Measurements from ENCODE around the gene BRK1.
"Not testable (repeated sequence)": the region's sequence is repeated elsewhere in the genome, so short reads cannot be mapped to it uniquely, and the experiment has no call there.

BRK1 gene

DNA sequence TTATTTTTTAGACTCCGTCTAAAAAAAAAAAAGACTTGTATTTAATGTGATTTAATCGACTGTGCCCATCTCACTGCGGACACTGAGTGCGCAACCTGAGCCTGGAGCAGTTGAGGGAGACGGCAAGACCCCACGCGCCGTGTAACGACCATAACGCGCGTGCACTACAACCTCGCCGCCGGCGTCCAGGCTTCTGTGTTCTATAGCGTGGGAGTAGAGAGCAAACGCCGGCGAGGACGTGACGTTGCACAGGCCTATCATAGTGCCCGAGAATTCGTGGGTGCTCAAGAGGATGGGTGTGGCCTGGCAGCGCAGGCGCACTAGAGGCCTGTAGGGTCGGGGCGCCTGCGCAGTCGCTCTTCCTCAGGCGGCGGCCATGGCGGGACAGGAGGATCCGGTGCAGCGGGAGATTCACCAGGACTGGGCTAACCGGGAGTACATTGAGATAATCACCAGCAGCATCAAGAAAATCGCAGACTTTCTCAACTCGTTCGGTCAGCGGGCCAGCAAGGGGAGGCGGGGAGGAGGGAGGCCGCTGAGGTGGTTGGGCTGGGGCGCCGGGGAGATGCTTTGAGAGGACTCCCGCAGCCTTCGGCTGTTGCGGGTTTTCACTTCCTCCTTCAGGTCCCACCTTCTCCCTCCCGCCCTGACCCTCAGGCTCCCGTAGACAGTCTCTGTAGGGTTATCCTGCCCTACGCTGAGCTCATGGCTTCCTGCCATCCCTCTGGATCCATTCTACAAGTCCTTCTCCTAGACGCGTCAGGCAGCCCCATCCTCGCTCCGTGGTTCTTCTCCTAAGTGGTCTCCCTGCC, at the start of gene BRK1:
Gene BRK1 (plus strand): TSS at position 350 of the 812 bp plus-strand sequence. CDS start 27 bp downstream, at position 377.
- DNase-seq = peak; percentile 94

- not testable (repeated sequence) for DNase-seq
These were observed 45.4 kb upstream of the BRK1 start for GRCh38 chr3:10070077-10070476.

GRCh38 chr3:10074666-10075065, 40.8 kb upstream of the BRK1 start:
- DNase-seq = no peak

DNA sequence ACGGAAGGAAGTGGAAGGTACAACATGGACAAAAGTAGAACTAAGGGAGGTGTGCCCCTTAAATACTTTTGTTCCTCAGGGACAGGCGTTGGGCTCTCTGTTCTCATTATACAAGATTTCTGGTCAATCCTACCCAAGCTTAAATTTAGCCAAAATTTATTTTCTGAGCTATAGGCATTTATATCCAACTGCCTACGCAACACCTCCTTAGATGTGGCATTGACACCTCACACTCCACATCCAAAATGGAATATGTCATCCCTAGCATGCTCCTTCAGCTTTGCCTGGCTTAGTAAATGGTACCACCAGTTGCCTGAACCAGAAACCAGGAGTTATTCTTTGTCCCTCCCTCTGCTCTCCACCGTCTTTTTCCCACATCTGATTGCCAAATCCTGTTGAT, 33.6 kb upstream of the BRK1 start:
- no peak for DNase-seq

DNA sequence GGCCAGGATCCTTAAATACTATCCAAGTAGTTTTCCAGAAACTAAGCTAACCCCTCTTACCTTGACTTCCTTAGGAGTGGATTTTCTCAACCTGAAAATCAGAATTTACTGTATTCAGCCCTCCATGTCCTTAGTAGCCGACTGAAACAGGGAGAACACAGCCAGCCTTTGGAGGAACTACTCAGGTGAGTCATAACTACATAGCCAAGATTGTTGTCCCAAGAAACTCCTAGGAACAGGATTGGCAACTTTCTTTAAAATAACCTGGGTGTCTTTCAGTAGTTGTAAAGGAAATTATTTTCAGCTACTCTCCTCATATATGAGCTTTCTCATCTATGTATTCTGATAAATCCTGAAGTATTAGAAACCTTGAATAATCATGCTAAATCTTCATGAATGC, 29.7 kb upstream of the BRK1 start:
- DNase-seq = no peak

- no peak for DNase-seq
These were observed 27.2 kb upstream of the BRK1 start for GRCh38 chr3:10088256-10088655.

- no peak for DNase-seq
These were observed 25.3 kb upstream of the BRK1 start for GRCh38 chr3:10090179-10090578.

DNA sequence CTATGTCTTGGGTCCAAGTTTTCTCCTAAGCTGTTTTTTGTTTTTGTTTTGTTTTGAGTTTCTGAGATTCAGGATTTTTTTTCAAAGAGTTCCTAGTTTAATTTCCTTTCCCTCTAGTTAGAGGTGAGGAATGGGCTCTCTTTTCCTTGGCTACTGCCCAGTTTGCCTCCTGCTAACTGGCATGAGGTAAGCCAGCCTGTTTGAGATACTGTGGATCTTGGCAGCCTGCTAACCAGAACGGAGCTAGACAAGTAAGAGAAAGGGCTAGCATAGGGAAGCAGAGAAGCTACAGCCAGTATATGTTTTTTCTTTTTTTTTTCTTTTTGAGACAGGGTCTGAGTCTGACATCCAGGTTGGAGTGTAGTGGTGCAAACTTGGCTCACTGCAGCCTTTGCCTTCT, 24.7 kb upstream of the BRK1 start:
- not testable (repeated sequence) for DNase-seq

- not testable (repeated sequence) for DNase-seq
These were observed 24.1 kb upstream of the BRK1 start for GRCh38 chr3:10091387-10091786.

DNA sequence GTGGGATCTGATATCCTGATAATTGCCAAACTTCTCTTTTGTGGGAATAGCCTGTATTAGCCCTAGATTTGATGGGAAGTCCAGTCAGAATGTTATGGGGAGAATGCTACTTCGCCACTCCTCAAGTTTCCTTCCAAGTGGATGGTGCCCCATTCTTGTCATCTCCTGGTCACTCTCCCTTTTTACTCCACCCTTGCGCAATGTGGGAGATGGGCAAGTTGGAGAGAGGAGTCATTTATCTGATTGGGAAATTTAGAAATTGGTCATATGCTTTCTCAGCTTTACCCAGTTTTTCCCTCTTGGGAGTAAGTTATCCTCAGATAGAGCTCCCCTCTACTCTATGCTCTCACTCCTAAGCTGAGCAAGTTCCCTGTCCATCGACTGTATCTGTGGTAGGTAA, 21.8 kb upstream of the BRK1 start:
- no peak for DNase-seq

DNA sequence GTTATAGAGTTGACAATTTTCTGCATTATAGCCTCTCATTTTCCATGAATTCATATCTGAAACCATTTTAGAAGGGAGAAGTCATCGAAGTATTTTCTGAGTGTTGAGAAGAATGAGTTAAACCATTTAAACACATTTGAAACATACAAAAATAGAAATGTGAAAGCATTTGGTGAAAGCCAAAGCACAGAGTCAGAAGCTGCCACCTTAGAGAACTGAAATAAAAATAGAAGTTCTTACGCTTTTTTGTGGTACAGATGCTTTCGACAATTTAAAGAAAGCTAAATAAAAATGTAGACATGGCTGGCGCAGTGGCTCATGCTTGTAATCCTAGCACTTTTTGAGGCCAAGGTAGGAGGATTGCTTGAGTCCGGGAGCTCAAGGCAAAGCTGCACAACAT, 16.4 kb upstream of the BRK1 start:
- no peak for DNase-seq

DNA sequence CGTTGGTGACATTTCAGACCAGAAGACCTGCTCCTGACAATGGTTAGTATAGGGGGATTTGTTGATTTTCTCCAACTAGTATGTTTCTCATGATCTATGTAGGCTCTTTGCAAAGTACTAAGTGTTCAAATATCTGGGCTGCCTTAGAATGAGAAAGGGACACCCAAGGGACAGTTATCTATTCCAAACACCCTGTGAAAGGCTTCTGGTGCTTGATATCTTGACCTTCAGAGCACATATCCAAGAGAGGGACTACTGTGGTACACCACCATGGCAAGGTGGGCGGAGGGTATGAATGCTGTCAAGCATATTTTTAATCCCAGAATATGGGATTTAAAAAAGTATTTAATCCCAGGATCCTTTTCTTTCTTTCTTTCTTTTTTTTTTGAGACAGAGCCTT, 8.6 kb upstream of the BRK1 start:
- DNase-seq = no peak

- DNase-seq = no peak
These were observed 7.4 kb upstream of the BRK1 start, which contains the start of gene FANCD2OS for GRCh38 chr3:10108091-10108490. Gene FANCD2OS, minus strand, starts transcription at chr3:10108255. Its CDS starts 3,481 bp downstream, at chr3:10104774.

GRCh38 chr3:10116138-10116460, 624 bp downstream of the BRK1 start:
- DNase-seq = no peak

GRCh38 chr3:10116928-10117327, 1.5 kb downstream of the BRK1 start:
- no peak for DNase-seq

DNA sequence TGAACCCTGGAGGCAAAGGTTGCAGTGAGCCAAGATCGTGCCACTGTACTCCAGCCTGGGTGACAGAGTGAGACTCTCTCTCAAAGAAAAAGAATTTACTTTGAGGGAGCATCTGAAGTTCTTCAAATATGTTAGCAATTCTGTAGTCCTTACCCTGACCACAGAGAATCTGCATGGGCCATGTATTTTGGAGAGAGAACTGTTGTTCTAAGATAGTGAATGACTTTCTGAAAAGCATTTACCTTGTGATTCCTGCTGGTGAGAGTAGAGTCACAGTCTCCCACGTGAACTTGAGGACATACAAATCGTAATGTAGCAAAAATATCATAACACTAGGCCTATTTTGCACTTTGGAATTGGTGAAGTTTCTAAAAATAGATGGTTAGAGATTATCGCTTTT, 3.9 kb downstream of the BRK1 start:
- DNase-seq = no peak

- DNase-seq = no peak
These were observed 5.6 kb downstream of the BRK1 start for GRCh38 chr3:10121064-10121463.

DNA sequence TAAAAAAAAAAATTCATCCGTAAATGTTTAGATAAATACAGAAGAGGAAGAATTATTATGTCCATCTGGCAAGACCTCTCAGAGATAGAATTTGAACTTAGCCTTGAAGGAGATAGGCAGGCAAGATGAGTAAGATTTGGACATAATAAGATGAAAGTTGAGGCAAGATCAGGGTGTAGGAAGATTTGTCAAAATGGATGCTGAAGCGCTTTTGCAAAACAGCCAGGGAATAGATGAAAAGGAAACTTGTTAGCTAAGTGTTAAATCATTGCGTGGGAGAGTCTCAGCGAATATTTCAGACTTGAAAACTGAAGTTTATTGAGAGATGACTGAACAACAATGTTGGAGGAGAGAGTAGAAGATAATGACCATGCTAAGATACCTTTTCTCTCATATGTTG, 7.2 kb downstream of the BRK1 start:
- DNase-seq = no peak

DNA sequence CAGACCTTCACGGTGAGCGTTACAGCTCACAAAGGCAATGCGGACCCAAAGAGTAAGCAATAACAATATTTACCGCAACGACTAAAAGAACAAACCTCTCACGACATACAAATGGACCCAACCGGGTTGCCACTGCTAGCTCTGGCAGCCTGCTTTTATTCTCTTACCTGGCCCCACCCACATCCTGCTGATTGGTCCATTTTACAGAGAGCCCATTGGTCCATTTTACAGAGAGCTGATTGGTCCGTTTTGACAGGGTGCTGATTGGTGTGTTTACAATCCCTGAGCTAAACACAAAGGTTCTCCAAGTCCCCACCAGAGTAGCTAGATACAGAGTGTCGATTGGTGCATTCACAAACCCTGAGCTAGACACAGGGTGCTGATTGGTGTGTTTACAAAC, 20.4 kb downstream of the BRK1 start:
- DNase-seq = not testable (repeated sequence)

GRCh38 chr3:10136426-10137005, 21.0 kb downstream of the BRK1 start:
- DNase-seq = no peak

GRCh38 chr3:10137178-10137577, 21.7 kb downstream of the BRK1 start:
- DNase-seq = no peak

- DNase-seq = no peak
These were observed 25.6 kb downstream of the BRK1 start for GRCh38 chr3:10140996-10141546.

DNA sequence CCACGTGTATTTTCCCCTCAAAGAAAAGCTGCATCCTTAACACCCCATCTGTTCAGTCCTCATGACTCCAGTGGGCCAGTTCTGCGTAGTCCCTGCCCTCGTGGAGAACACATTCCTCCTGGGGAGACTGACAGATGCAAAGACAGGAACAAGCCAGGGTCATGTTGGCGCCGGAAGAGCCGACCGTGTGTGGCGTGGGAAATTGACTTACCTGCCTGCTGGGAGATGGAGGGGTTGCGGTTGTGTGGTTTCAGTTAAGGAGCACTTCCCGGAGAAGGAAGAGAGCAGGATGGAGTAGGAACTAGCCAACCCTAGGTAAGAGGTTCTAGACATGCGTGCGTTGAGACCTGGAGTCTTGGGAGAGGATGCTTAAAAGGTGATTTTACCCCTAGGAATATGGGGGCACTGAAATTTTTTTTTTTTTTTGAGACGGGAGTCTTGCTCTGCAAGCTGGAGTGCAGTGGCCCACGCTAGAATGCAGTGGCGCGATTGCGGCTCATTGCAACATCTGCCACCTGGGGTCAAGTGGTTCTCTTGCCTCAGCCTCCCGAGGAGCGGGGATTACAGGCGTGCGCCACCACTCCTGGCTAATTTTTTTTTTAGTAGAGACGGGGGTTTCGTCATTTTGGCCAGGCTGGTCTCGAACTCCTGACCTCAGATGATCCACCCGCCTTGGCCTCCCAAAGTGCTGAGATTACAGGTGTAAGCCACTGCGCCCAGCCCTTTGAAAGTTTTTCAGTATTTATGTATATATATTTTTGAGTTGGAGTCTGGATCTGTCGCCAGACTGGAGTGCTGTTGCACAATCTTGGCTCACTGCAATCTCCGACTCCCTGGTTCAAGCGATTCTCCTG, 27.5 kb downstream of the BRK1 start:
- no peak for DNase-seq
